ENCODE results near the gene NFIB. TPM values are rescaled to one million over a fixed set of nuclear protein-coding genes. Genes with fewer than 3 reads are reported as not detected.

Gene NFIB
- total RNA-seq, 1 experiment from 2014 or later, result 18.6 TPM

DNA sequence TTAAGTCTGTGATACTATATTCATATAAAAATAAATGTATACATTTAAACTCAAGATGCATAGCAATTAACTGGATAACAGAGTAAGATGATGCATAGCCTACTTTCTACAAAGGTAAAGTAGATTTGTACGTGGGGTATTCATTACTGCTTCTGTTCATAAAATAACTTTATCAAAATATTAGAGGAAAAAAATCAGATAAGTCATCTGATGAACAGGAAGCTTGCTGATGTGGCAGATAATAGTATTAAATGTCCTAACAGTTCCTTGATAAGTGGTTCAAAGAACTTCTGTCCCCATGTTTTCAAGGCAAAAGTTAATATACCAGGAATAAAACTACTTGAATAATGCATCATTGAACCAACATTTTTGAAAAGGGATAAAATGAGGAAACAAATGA is 123.7 kb downstream of the NFIB start:
- Histone ChIP-seq H3K9me3 (ENCODE audit: low read length) (no peaks in the 10 kb centered on the region), H3K4me3 (ENCODE audit: low read length) (no peak overlapping the region), H3K4me1 (ENCODE audit: insufficient read depth, low read length) (peaks cover 5% of the 10 kb centered on the region; the same call in 1 of the 2 replicates), H3K9me2 (replicated peaks; ENCODE audit: low read length) (no peaks in the 10 kb centered on the region), H3K27me3 (ENCODE audit: low read length) (no peaks in the 10 kb centered on the region), H3K4me2 (ENCODE audit: low read length) (no peak overlapping the region), H3K36me3 (ENCODE audit: low read depth, low read length) (no peaks in the 10 kb centered on the region), H3K27ac (ENCODE audit: low read length) (no peak overlapping the region), H3K79me2 (ENCODE audit: low read length) (peaks cover 67% of the 10 kb centered on the region), H2AFZ (ENCODE audit: low read length) (no peak overlapping the region), H4K20me1 (ENCODE audit: low read length) (no peaks in the 10 kb centered on the region), H3K9ac (ENCODE audit: low read length) (no peak overlapping the region), H3F3A (ENCODE audit: low read length, unreplicated experiment) (no peaks in the 10 kb centered on the region)
- intact Hi-C loops (cut with micrococcal nuclease), result no loop called here
- DNase-seq (no peak), ATAC-seq (no peak)
- ChIA-PET CTCF (no interaction called here), POLR2A (ENCODE audit: unreplicated experiment) (no interaction called here)
- TF ChIP-seq EZH2 (IDR thresholded peaks at IDR 0.05; ENCODE audit: low read length, unreplicated experiment), result no peak
- no peak for TF ChIP-seq CTCF (conservative IDR thresholded peaks at IDR 0.05; ENCODE audit: low read depth, low read length)
- no peak for TF ChIP-seq EZH2phosphoT487 (IDR thresholded peaks at IDR 0.05; ENCODE audit: borderline replicate concordance, low read length)
- BruUV-seq (replicated peaks), result no TSS peak

GRCh38 chr9:14189578-14189977 is 124.4 kb downstream of the NFIB start:
- no peaks in the 10 kb centered on the region for H3K27me3 ChIP-seq (ENCODE audit: low read length)
- no peaks in the 10 kb centered on the region for H3K36me3 ChIP-seq (ENCODE audit: low read depth, low read length)
- CTCF ChIA-PET, result no interaction called here
- POLR2A ChIA-PET (ENCODE audit: unreplicated experiment), result no interaction called here
- peaks cover 5% of the 10 kb centered on the region; the same call in 1 of the 2 replicates for H3K4me1 ChIP-seq (ENCODE audit: insufficient read depth, low read length)
- H3K9me2 ChIP-seq (replicated peaks; ENCODE audit: low read length), result no peaks in the 10 kb centered on the region
- BruUV-seq (replicated peaks), result no TSS peak
- no peak; the same call in 1 of the 2 replicates for ATAC-seq
- H4K20me1 ChIP-seq (ENCODE audit: low read length), result no peaks in the 10 kb centered on the region
- H3K4me3 ChIP-seq (ENCODE audit: low read length), result no peak overlapping the region
- H3F3A ChIP-seq (ENCODE audit: low read length, unreplicated experiment), result no peaks in the 10 kb centered on the region
- no peak overlapping the region for H3K4me2 ChIP-seq (ENCODE audit: low read length)
- H2AFZ ChIP-seq (ENCODE audit: low read length), result no peak overlapping the region
- H3K9ac ChIP-seq (ENCODE audit: low read length), result no peak overlapping the region
- intact Hi-C loops (cut with micrococcal nuclease), result no loop called here
- no peak for TF ChIP-seq CTCF (conservative IDR thresholded peaks at IDR 0.05; ENCODE audit: low read depth, low read length)
- no peaks in the 10 kb centered on the region for H3K9me3 ChIP-seq (ENCODE audit: low read length)
- H3K79me2 ChIP-seq (ENCODE audit: low read length), result peaks cover 68% of the 10 kb centered on the region
- no peak overlapping the region for H3K27ac ChIP-seq (ENCODE audit: low read length)
- DNase-seq, result no peak

- TF ChIP-seq CTCF (conservative IDR thresholded peaks at IDR 0.05; ENCODE audit: low read depth, low read length), result no peak
- TF ChIP-seq EZH2 (IDR thresholded peaks at IDR 0.05; ENCODE audit: low read length, unreplicated experiment), result no peak
- TF ChIP-seq EZH2phosphoT487 (IDR thresholded peaks at IDR 0.05; ENCODE audit: borderline replicate concordance, low read length), result no peak
- Histone ChIP-seq H3K36me3 (ENCODE audit: low read depth, low read length) (no peaks in the 10 kb centered on the region), H3K79me2 (ENCODE audit: low read length) (peaks cover 68% of the 10 kb centered on the region), H3K27me3 (ENCODE audit: low read length) (no peaks in the 10 kb centered on the region), H3K27ac (ENCODE audit: low read length) (no peak overlapping the region), H3K4me2 (ENCODE audit: low read length) (no peak overlapping the region), H3K9ac (ENCODE audit: low read length) (no peak overlapping the region), H3K9me3 (ENCODE audit: low read length) (no peaks in the 10 kb centered on the region), H3K4me3 (ENCODE audit: low read length) (no peak overlapping the region), H3K9me2 (replicated peaks; ENCODE audit: low read length) (no peaks in the 10 kb centered on the region), H3F3A (ENCODE audit: low read length, unreplicated experiment) (no peaks in the 10 kb centered on the region), H4K20me1 (ENCODE audit: low read length) (no peaks in the 10 kb centered on the region), H3K4me1 (ENCODE audit: insufficient read depth, low read length) (peaks cover 5% of the 10 kb centered on the region; the same call in 1 of the 2 replicates), H2AFZ (ENCODE audit: low read length) (no peak overlapping the region)
- DNase-seq (no peak), ATAC-seq (no peak)
- intact Hi-C loops (cut with micrococcal nuclease), result no loop called here
- POLR2A ChIA-PET (ENCODE audit: unreplicated experiment), result no interaction called here
- no TSS peak for BruUV-seq (replicated peaks)
- CTCF ChIA-PET, result no interaction called here
Observed at GRCh38 chr9:14189146-14189545, 124.8 kb downstream of the NFIB start.

Data from PC-3 (cell line).